KOPT-K1 (cell line): Measurements from ENCODE around the gene MTA3.
"Not testable (repeated sequence)": the region's sequence is repeated elsewhere in the genome, so short reads cannot be mapped to it uniquely, and the experiment has no call there.

Experiments
- H3K27ac ChIP-seq: fragments of 200-600 bp; sonication (generic); 2 replicates; pipeline ENCODE4 v1.5.1; 2016; ENCODE audit warnings: antibody characterized with exemption, mild to moderate bottlenecking, low read depth, low read length; ENCODE audit not compliant: poor library complexity, severe bottlenecking
- H3K36me3 ChIP-seq: fragments of 200-600 bp; sonication (generic); 2 replicates; pipeline ENCODE4 v1.5.1; 2017; ENCODE audit warnings: antibody characterized with exemption, mild to moderate bottlenecking, low read length, moderate library complexity; ENCODE audit not compliant: insufficient read depth
- H3K9me3 ChIP-seq: fragments of 200-600 bp; sonication (generic); 2 replicates; pipeline ENCODE4 v1.5.1; 2017; ENCODE audit warnings: antibody characterized with exemption, low read length, mild to moderate bottlenecking; ENCODE audit not compliant: insufficient read depth, poor library complexity, severe bottlenecking

The MTA3 gene

DNA sequence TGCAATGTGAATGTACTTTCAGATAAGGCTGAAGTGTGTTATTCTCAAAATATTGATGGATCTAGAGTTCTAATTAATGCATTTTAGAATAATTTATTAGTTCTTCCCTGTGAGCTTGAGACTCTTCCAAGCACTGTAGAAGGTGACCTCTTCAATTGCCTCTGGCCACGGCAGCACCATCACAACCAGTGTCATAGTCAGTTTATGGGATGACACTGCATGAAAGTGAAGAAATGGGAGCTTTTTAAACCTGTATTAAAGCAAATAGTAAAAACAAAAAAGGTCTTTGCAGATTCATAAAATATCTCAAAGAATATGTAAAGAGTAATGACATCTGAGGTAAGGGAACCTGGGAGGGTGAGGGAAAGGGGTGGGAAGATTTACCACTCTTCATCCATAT lies 143.5 kb downstream of the MTA3 start:
- peaks cover 52% of the 10 kb centered on the region for H3K36me3 ChIP-seq
- no peak overlapping the region for H3K27ac ChIP-seq
- H3K9me3 ChIP-seq: no peaks in the 10 kb centered on the region

DNA sequence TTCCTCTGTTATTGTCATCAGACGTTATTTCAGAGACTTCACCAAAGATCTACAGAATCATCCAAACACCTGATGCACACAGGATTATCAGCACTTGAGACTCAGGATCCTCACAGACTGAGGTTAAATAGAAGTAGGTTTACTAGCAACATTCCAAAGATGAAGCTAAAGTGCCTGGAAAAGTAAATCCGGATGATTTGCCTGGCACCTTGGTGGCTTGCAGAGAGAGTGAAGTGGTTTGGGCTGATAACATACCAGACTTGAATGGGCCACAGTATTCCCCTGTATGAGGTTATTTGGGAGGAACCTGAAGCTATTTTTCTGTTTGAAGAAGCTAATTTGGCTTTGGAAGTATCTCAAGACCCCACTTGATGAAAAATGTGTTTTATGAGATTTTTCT lies 144.5 kb downstream of the MTA3 start:
- Histone ChIP-seq H3K9me3 (no peaks in the 10 kb centered on the region), H3K27ac (no peak overlapping the region), H3K36me3 (peaks cover 49% of the 10 kb centered on the region)

DNA sequence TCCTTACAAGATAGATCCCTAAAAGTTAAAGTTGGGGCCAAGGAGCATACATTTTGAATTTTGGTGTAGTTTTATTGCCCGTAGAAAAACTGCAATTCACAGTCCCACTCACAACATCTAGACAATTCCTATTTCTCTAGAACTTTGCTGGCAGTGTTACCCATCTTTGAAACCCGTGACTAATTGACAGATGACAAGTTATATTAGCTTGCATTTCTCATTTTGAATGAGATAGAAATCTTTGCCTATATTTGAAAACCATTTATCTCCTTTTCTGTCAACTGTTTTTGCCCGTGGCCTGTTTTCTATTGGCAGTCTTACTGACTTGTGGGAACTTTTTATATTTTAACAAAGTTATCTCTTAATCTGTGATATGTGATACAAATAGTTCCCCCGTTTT lies 145.5 kb downstream of the MTA3 start:
- Histone ChIP-seq H3K27ac (no peak overlapping the region), H3K9me3 (no peaks in the 10 kb centered on the region), H3K36me3 (peaks cover 40% of the 10 kb centered on the region)

DNA sequence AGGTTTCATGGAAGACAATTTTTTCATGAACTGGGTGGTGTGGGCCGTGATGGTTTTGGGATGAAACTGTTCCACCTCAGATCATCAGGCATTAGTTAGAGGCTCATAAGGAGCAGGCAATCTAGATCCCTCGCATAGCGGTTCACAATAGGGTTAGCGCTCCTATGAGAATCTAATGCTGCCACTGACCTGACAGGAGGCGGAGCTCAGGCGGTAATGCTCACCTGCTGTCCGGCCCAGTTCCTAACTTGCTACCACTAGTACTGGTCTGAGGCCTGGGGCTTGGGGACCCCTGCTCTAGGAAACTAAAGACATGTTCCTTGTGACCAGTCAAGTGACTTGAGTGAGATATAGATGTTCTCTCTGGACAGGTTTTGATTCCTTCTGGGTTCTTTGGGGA lies 146.3 kb downstream of the MTA3 start:
- Histone ChIP-seq H3K36me3 (peaks cover 32% of the 10 kb centered on the region), H3K27ac (no peak overlapping the region), H3K9me3 (no peaks in the 10 kb centered on the region)

DNA sequence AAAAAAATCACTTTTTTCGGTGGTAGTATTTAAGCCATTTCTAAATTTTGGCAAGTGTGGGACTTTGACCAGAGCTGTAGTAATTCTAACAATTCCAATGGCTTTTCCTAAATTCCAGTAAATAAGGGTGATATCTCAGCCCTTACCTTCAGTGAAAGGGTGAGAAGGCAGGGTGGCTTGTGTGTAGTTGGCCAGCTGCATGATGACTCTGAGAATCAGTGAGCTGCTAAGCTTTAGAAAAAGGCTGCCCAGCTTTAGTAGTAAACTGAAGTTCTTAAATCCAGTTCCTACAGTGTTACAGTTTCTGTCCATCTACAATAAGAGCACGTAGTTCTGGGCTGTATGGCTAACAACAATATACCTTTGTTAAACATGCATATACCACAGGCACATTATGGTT lies 153.5 kb downstream of the MTA3 start:
- Histone ChIP-seq H3K27ac (no peak overlapping the region), H3K9me3 (no peaks in the 10 kb centered on the region), H3K36me3 (peaks cover 59% of the 10 kb centered on the region)

DNA sequence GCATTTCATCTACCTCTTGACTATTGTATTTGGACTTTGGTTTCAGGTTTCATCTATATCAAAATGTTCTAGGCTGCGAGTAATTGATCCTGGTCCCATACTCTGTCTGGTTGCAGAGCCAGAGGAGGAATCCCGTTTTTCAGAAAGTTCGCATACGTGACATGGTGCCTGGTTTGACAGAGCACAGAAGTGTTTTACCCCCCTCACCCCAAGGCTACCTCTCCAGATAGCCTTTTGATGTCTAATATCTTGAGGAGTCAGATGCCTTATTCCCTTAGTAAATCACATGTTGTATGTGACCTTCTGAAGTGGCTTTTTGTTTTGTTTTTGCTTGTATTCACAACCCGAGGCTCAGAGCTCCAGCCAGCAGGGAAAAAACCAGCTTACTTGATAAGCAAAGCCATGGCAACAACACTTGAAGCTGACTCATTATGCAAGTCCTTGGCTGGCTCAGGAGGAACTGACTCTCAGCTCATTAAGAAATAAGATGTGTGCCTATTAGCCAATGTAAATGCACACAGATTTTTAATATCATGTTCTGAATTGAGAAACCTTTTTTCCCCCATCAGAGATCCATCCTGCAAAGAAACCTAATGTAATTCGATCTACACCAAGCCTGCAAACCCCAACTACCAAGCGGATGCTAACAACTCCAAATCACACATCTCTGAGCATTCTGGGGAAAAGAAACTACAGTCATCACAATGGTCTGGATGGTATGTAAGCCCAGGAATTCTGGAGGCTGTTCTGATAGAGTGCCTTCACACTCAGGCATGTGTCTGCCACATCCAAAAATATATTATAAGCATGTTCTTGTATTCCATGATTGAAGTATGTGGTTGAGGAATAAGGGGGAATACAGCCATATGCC lies 154.1 kb downstream of the MTA3 start:
- Histone ChIP-seq H3K27ac (no peak overlapping the region), H3K9me3 (no peaks in the 10 kb centered on the region), H3K36me3 (peaks cover 61% of the 10 kb centered on the region)

DNA sequence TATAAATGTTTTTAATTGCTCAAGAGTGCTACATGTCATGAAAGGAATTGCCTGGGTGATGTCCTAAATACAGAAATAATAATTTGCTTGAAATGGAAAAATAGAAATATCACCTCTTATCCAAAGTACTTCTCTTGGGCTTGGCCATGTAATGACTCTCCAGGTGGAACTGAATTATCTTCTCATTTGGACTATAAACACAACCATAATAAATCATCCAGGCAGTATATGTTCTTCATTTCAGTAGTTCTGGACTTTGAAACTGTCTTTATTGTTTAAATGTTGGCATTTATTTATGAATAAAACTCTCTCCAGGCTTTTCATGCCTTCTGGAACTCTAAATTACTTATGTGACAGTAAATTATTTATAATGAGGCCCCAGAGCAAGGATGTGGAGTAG lies 155.0 kb downstream of the MTA3 start:
- no peak overlapping the region for H3K27ac ChIP-seq
- peaks cover 63% of the 10 kb centered on the region for H3K36me3 ChIP-seq

DNA sequence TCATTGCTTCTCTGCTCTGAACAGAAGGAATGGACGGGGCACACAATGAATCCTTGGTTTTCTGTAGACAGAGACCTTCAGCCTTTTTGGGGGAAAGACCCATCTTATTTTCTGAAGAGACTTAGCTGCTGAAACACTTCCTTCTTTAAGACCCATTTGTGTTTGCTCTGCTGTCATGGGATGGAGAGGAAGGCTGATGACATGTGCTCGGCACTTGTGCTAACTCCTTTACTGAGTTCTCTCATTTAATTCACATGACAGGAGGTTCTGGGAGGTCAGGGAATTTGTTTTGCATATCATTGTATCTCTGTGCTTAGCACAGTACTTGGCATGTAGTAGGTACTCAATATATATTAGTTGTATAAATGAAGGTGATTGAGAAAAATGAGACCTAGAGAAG lies 156.5 kb downstream of the MTA3 start:
- Histone ChIP-seq H3K9me3 (peaks cover 6% of the 10 kb centered on the region), H3K36me3 (peaks cover 76% of the 10 kb centered on the region), H3K27ac (no peak overlapping the region)

More for the DNA sequence above, 155.0 kb downstream of the MTA3 start:
- no peaks in the 10 kb centered on the region for H3K9me3 ChIP-seq

DNA sequence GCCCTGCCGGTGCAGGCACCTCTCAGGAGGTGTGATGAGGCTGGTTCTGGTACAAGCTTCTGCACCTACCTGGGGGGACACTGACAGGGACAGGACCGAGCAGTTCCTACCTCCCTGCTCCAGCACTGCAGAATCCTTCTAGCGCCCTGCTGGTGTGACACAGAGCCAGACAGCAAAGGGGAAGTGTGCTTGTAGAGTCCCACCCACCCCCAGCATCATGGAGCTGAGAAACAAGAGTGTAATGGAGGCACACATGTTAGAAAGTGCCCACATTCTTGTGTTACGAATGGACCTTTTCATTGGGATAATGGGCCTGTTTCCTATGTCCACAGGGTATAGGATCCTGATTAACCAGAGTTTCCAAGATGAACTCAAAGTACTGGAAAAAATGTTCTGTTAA lies 157.2 kb downstream of the MTA3 start:
- H3K9me3 ChIP-seq: peaks cover 10% of the 10 kb centered on the region
- H3K36me3 ChIP-seq: peaks cover 78% of the 10 kb centered on the region
- no peak overlapping the region for H3K27ac ChIP-seq

DNA sequence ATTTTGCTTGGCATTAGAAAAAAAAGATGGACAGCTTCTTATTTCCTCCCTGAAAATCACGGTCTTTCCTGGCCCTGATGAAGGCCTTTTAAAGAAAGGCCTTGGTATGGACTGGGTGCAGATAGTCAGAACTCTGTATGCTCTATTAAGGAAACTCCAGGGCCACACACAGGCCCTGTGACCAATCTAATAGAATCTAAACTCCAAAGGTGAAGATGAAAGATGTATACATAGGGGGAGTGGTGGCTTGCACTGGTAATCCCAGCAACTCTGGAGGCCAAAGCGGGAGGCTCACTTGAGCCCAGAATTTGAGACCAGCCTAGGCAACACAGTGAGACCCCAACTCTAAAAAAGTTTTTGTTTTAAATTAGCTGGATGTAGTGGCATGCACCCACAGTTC lies 158.2 kb downstream of the MTA3 start:
- H3K9me3 ChIP-seq: peaks cover 16% of the 10 kb centered on the region
- no peak overlapping the region for H3K27ac ChIP-seq
- peaks cover 88% of the 10 kb centered on the region for H3K36me3 ChIP-seq

DNA sequence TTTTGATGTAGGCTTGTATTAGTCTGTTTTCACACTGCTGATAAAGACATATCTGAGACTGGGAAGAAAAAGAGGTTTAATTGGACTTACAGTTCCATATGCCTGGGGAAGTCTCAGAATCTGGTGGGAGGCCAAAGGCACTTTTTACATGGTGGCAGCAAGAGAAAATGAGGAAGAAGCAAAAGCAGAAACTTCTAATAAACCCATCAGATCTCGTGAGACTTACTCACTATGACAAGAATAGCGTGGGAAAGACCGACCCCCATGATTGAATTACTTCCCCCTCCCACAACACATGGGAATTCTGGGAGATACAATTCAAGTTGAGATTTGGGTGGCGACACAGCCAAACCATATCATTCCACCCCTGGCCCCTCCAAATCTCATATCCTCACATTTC lies 162.9 kb downstream of the MTA3 start:
- peaks cover 93% of the 10 kb centered on the region for H3K36me3 ChIP-seq
- H3K9me3 ChIP-seq: peaks cover 50% of the 10 kb centered on the region
- not testable (repeated sequence) for H3K27ac ChIP-seq

DNA sequence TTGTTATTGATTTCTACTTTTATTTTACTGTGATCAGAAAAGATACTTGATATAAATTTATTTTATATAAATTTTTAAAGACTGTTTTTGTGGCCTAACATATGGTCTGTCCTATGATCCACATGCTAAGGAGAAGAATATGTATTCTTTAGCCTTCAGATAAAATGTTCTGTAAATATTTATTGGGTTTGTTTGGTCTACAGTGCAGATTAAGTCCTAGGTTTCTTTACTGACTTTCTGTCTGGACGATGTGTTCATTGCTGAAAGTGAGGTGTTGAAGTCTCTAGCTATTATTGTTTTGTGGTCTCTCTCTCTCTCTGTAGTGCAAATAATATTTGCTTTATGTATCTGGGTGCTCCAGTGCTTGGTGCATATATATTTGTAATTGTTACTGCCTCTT lies 165.4 kb downstream of the MTA3 start:
- Histone ChIP-seq H3K9me3 (peaks cover 74% of the 10 kb centered on the region), H3K27ac (no peak overlapping the region), H3K36me3 (peaks cover 98% of the 10 kb centered on the region)

DNA sequence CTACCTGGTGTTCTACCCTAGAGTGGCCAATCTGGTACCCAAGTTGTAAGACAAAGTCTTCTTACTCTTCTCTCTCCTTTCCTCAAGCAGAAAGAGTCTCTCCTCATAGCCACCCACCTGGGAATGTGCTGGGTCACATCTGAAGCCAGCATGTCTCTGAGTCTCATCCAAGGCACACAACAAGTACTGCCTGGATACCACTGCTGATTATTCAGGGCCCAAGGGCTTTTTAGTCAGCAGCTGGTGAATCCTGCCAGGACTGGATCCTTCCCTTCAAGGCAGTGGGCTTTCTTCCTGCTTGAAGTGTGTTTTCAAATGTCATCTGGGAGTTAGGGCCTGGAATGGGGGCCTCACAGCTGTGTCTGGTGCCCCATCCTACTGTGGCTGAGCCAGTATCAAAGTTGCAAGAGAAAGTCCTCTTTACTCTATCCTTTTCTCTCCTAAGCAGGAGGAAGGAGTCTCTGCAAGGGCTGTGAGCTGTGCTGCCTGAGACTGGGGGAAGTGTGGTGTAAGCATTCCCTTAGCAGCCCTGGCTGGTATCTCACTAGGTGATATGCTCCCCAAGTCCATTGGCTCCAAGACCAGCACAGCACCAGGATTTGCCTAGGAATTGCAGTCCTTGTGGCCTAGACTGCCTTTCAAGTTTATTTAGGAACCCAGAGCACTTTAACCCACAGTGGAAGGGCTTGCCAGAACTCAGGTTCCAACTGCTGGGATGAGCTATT lies 168.3 kb downstream of the MTA3 start:
- no peak overlapping the region for H3K27ac ChIP-seq
- peaks cover 82% of the 10 kb centered on the region for H3K36me3 ChIP-seq
- peaks cover 61% of the 10 kb centered on the region for H3K9me3 ChIP-seq

DNA sequence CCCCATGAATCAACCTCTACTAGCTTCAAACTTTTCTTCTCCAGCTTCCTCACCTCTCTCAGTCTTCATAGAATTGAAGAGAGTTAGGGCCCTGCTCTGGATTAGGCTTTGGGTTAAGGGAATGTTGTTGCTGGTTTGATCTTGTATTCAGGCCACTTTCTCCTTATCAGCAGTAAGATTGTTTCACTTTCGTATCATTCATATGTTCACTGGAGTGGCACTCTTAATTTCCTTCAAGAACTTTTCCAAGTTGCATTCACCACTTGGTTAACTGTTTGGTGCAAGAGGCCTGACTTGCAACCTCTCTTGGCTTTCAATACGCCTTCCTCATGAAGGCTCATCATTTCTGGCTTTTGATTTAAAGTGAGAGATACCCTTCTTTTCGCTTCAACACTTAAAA lies 172.7 kb downstream of the MTA3 start:
- H3K36me3 ChIP-seq: peaks cover 55% of the 10 kb centered on the region
- H3K27ac ChIP-seq: no peak overlapping the region
- H3K9me3 ChIP-seq: peaks cover 29% of the 10 kb centered on the region

DNA sequence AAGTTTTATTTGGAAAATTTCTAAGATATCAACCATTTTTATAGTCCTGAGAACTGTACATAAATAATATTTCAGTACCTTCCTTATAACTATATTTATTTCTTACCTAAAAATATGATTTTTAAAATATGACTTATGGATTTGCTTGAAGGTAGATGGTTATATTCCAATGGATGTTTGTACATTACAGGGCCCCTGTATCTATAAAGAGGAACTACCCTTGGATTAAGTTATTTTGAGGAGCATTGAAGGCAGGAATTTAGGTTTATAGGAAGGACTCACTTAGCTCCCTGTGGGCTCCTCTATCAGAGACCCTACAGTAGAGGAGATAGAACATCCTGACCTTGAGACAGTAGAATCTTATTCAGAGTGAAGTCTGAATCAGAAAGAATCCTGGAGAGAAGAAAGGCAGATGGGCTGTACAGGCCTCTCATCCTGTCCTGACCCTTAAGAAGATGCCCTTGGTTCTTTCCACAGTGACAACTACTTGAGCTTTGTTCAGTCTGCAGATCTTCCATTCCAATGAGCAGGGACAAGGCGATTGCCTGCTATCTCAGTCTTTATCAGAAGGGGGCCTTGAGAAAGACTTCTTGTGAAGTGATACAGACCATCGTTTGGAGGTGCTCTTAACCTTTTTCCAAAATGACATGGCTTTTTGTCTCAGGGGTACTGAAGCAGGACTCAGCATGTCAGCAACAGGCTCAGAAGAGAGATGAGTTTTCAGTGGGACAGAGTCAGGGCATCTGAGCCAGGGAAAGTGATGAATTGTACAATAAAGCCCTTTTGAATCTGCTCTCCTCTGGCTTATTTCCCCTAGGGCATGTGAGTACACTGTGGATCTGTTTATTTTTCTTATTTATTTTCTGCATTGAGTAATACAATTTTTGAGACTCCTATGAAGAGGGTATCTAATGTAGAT lies 174.6 kb downstream of the MTA3 start:
- H3K36me3 ChIP-seq: peaks cover 51% of the 10 kb centered on the region

More for the DNA sequence above, 174.6 kb downstream of the MTA3 start:
- Histone ChIP-seq H3K9me3 (peaks cover 11% of the 10 kb centered on the region), H3K27ac (no peak overlapping the region)
